Fibroblast of the aortic adventitia (primary cell): ENCODE measurements around the gene WDR47. TPM values are rescaled to one million over a fixed set of nuclear protein-coding genes. Genes with fewer than 3 reads are reported as not detected.

Source experiments
- DNase-seq: peaks from one replicate; pipeline ENCODE4 v3.0.0-alpha.2; 2010; ENCODE audit warnings: low read depth
- H3K4me3 ChIP-seq: 2 replicates; pipeline ENCODE4 v1.5.1; 2011; ENCODE audit warnings: low read depth, mild to moderate bottlenecking, control low read depth, low read length, moderate library complexity
- CTCF ChIP-seq: IDR thresholded peaks from 2 replicates; pipeline ENCODE4 v1.5.1; 2011; ENCODE audit warnings: mild to moderate bottlenecking, low read length, control low read depth, inconsistent platforms; ENCODE audit not compliant: insufficient read depth
- total RNA-seq: library from RNA; depleted of rRNA; stranded (reverse); fragments of >200 nt; gene quantifications from 2 replicates; pipeline ENCODE4 v1.2.3, GENCODE V29; 2012; ENCODE audit warnings: low replicate concordance

WDR47 gene
- total RNA-seq: 22.1 and 26.0 TPM in 2 replicates

DNA sequence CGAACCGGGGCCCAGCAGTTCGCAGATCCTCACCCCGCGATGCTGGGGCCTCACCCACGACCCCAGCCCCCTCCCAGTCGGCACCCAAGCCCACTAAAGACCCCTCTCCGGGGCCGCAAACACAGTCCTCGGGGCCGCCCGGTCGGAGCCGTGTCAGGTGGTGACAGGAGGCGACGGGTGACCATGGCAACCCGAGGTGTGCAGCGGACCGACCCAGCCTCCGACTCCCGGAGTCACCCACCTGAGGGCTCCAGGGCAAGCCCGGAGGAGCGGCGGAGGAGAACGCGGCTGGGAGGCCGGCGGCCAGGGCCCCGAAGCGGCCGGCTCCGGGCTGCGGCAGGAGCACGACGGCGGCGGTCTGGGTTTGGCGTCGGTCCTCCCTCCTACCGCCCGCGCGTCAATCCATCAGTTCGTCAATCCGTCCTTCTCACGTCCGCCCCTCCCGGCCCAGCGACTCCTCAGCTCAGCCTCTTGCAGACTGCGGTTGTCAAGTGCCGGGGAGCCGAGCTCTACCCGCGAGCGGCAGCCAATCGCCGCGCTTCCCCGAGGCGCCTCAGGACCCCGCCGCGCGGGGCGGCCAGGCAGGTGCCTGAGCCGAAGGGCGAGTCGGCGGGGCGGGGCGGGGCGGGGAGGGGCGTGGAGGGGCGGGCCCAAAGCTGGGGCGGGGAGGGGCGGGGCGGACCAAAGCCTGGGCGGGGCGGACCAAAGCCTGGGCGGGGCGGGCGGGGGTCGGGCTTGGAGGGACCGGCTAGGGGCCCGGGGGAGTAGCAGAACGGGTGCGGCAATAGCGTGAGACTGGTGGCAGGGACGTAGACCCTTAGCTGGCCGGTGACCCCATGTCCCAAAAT is at the start of gene WDR47:
Gene WDR47 (minus strand): TSS at position 482 of the 848 bp plus-strand sequence. CDS start 18,590 bp downstream, outside the sequence.
- no peak for TF ChIP-seq CTCF
- DNase-seq: peak; percentile 88
- H3K4me3 ChIP-seq: peak within 1 kb of the TSS; percentile 88

- no peak for TF ChIP-seq CTCF
- H3K4me3 ChIP-seq: peak overlapping the region; percentile 86
- DNase-seq: peak; percentile 68
These were observed 49.4 kb upstream of the WDR47 start for GRCh38 chr1:109091078-109091838.

DNA sequence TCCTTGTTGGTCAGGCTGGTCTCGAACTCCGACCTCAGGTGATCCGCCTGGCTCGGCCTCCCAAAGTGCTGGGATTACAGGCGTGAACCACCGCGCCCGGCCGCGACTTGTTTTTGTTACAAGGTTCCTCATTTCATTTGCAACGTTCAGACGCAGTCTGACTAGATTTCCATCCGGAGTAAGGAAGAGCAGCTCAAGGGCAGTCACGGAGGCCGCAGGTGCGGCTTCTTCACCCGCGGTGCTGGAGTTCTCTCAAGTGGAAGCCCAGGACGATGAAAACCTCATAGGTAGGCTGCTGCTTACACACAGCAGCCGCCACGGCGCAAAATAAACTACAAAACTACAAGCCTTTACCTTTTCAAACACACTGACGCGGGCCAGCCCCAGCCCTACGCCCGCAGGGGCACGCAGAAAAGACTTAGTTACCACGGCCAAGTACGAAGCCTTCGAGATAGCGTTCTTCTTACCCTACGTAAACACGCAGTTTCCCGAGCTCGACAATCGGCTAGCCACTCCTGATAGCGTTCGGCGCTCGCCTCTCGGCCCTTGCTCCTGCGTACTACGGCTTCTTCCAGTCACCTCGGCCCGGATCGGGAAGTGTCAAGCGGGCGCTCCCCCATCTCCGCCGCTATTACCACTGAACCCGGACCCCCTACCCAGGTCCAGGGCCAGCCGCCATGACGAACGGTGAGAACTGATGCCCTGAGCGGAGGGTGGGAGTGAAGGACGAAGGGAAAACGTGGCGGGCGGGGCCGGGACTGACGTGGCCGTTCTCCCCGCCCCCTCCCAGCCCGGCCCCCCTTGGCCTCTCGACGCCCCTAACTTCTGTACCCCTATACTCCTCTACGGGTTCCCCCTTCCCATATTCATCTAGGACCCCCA is 48.5 kb upstream of the WDR47 start, which contains the start of gene TMEM167B:
Gene TMEM167B (plus strand): TSS at position 569 of the 882 bp plus-strand sequence. CDS start 109 bp downstream, at position 678.
- no peak for TF ChIP-seq CTCF
- H3K4me3 ChIP-seq: peak within 1 kb of the TSS; percentile 86
- DNase-seq: peak; percentile 95

- peak overlapping the region; percentile 86 for H3K4me3 ChIP-seq
- TF ChIP-seq CTCF: peak; percentile 60
- peak; percentile 73 for DNase-seq
These were observed 47.5 kb upstream of the WDR47 start for GRCh38 chr1:109089242-109090015.

DNA sequence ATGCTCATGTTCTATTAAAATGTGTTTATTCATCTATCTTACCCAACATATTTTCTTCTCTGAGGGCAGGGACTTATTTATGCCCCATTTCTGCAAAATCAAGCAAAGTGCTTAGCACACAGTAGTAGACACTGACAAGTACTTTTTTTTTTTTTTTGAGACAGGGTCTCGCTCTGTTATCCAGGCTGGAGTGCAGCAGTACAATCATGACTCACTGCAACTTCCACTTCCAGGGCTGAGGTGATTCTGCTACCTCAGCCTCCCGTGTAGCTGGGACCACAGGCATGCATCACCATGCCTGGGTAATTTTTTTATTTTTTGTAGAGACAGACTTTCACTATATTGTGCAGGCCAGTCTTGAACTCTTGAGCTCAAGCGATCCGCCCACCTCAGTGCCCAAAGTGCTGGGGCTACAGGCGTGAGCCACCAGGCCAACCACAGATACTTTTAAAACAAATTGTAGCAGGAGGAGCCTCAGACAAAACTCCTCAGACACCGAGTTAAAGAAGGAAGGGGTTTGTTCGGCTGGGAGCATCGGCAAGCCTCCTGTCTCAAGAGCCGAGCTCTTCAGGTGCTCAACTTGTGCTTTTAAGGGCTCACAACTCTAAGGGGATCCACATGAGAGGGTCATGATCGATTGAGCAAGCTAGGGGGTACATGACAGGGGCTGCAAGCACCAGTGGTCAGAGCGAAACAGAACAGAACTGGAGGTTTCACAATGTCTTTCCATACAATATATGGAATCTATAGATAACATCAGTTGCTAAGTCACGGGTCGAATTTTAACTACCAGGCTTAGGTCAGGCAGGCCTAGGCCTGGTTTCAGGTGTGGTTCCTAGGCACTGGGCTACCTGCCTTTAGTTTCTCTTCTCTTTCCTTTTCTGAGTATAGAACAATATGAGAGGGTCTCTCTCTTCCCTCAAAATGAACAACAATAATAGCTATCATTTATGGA is 42.9 kb upstream of the WDR47 start:
- no peak for TF ChIP-seq CTCF
- H3K4me3 ChIP-seq: no peak overlapping the region
- no peak for DNase-seq
